Measurements from ENCODE around the gene GBX2.

- TF ChIP-seq, protein P1, sequence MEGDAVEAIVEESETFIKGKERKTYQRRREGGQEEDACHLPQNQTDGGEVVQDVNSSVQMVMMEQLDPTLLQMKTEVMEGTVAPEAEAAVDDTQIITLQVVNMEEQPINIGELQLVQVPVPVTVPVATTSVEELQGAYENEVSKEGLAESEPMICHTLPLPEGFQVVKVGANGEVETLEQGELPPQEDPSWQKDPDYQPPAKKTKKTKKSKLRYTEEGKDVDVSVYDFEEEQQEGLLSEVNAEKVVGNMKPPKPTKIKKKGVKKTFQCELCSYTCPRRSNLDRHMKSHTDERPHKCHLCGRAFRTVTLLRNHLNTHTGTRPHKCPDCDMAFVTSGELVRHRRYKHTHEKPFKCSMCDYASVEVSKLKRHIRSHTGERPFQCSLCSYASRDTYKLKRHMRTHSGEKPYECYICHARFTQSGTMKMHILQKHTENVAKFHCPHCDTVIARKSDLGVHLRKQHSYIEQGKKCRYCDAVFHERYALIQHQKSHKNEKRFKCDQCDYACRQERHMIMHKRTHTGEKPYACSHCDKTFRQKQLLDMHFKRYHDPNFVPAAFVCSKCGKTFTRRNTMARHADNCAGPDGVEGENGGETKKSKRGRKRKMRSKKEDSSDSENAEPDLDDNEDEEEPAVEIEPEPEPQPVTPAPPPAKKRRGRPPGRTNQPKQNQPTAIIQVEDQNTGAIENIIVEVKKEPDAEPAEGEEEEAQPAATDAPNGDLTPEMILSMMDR (IDR thresholded peaks at IDR 0.05): no peak
- no peak for TF ChIP-seq POLR2AphosphoS5 (IDR thresholded peaks at IDR 0.05)
- no peak for TF ChIP-seq EP300 (IDR thresholded peaks at IDR 0.05)
- TF ChIP-seq POLR2A (IDR thresholded peaks at IDR 0.05): no peak
Measured at GRCh38 chr2:236124182-236124893, 43.8 kb downstream of the GBX2 start.

Measured in gastroesophageal sphincter (tissue), 3 donors.